Measurements from ENCODE around the gene ZNF57. TPM values are rescaled to one million over a fixed set of nuclear protein-coding genes. Genes with fewer than 3 reads are reported as not detected.
A peak's percentile ranks its signal among the peaks of the same experiment; 100 is the strongest.
"Not testable (repeated sequence)": the region's sequence is repeated elsewhere in the genome, so short reads cannot be mapped to it uniquely, and the experiment has no call there.

Gene ZNF57
- total RNA-seq, 2 donors from 2014 or later, result 4.3 to 5.0 TPM

GRCh38 chr19:2872175-2872574 is 28.6 kb upstream of the ZNF57 start:
- H3K9me3 ChIP-seq (ENCODE audit: control insufficient read depth, low read length), result peaks cover 15% of the 10 kb centered on the region
- H3K4me3 ChIP-seq (ENCODE audit: low read length); H3K27ac ChIP-seq (ENCODE audit: low read depth, low read length); H3K36me3 ChIP-seq (ENCODE audit: control insufficient read depth, insufficient read depth, low read length); H3K9ac ChIP-seq (ENCODE audit: extremely low read depth, low read length, poor library complexity, severe bottlenecking); H3K4me1 ChIP-seq (ENCODE audit: control insufficient read depth, insufficient read depth, low read length); H3K36me3 Mint-ChIP-seq (ENCODE audit: low read depth); H3K4me1 Mint-ChIP-seq; DNase-seq; H3K27me3 ChIP-seq (ENCODE audit: control insufficient read depth, insufficient read depth, low read length, poor library complexity, severe bottlenecking); H3K4me3 Mint-ChIP-seq; H3K27ac Mint-ChIP-seq; H3K27me3 Mint-ChIP-seq (ENCODE audit: insufficient read depth): not testable (repeated sequence)
- peaks cover 79% of the 10 kb centered on the region for H3K9me3 Mint-ChIP-seq
- peak; percentile 23 for TF ChIP-seq CTCF (conservative IDR thresholded peaks at IDR 0.05)
- WGBS, 2 experiments (ENCODE audit: insufficient coverage in 1 of 2, insufficient read length in 1 of 2), result no CpG with 5 or more reads among the region's 11 CpGs

GRCh38 chr19:2877398-2878331 is 23.1 kb upstream of the ZNF57 start:
- no peaks in the 10 kb centered on the region for H3K4me1 ChIP-seq (ENCODE audit: control insufficient read depth, insufficient read depth, low read length)
- no peak overlapping the region for H3K27ac ChIP-seq (ENCODE audit: low read depth, low read length)
- DNase-seq, result no peak
- Mint-ChIP-seq H3K27ac (no peak overlapping the region), H3K4me3 (no peak overlapping the region), H3K4me1 (no peaks in the 10 kb centered on the region), H3K36me3 (ENCODE audit: low read depth) (no peaks in the 10 kb centered on the region), H3K9me3 (peaks cover 72% of the 10 kb centered on the region), H3K27me3 (ENCODE audit: insufficient read depth) (no peaks in the 10 kb centered on the region)
- H3K36me3 ChIP-seq (ENCODE audit: control insufficient read depth, insufficient read depth, low read length), result no peaks in the 10 kb centered on the region
- H3K9ac ChIP-seq (ENCODE audit: extremely low read depth, low read length, poor library complexity, severe bottlenecking), result no peak overlapping the region
- peak overlapping the region; percentile 21 for H3K4me3 ChIP-seq (ENCODE audit: low read length)
- TF ChIP-seq CTCF (conservative IDR thresholded peaks at IDR 0.05), result no peak
- peaks cover 20% of the 10 kb centered on the region for H3K9me3 ChIP-seq (ENCODE audit: control insufficient read depth, low read length)
- WGBS, 2 experiments (ENCODE audit: insufficient coverage in 1 of 2, insufficient read length in 1 of 2), result 86 to 89% methylated on average over 30 to 32 of the region's 32 CpGs
- H3K27me3 ChIP-seq (ENCODE audit: control insufficient read depth, insufficient read depth, low read length, poor library complexity, severe bottlenecking), result no peaks in the 10 kb centered on the region

GRCh38 chr19:2883686-2884439 is 16.9 kb upstream of the ZNF57 start:
- Histone ChIP-seq H3K4me3 (ENCODE audit: low read length) (no peak overlapping the region), H3K4me1 (ENCODE audit: control insufficient read depth, insufficient read depth, low read length) (no peaks in the 10 kb centered on the region), H3K9me3 (ENCODE audit: control insufficient read depth, low read length) (no peaks in the 10 kb centered on the region), H3K27ac (ENCODE audit: low read depth, low read length) (no peak overlapping the region), H3K27me3 (ENCODE audit: control insufficient read depth, insufficient read depth, low read length, poor library complexity, severe bottlenecking) (no peaks in the 10 kb centered on the region), H3K36me3 (ENCODE audit: control insufficient read depth, insufficient read depth, low read length) (no peaks in the 10 kb centered on the region), H3K9ac (ENCODE audit: extremely low read depth, low read length, poor library complexity, severe bottlenecking) (no peak overlapping the region)
- Mint-ChIP-seq H3K36me3 (ENCODE audit: low read depth) (no peaks in the 10 kb centered on the region), H3K4me3 (no peak overlapping the region), H3K27ac (no peak overlapping the region), H3K9me3 (peaks cover 48% of the 10 kb centered on the region), H3K27me3 (ENCODE audit: insufficient read depth) (no peaks in the 10 kb centered on the region), H3K4me1 (no peaks in the 10 kb centered on the region)
- TF ChIP-seq CTCF (conservative IDR thresholded peaks at IDR 0.05), result no peak
- 89 to 91% methylated on average over 13 to 14 of the region's 14 CpGs for WGBS, 2 experiments (ENCODE audit: insufficient coverage in 1 of 2, insufficient read length in 1 of 2)
- no peak for DNase-seq
